RWPE2 (cell line): ENCODE results near the gene TKFC.

ENCODE experiments used
- ATAC-seq: fragments of 200-7000 bp; cut with Tn5 transposase; 3 replicates; pipeline ENCODE4 v1.9.1; 2021; ENCODE audit warnings: low read depth
- DNase-seq: peaks from one replicate; pipeline ENCODE4 v3.0.0-alpha.2; 2020; ENCODE audit warnings: low spot score
- H3K27ac ChIP-seq: fragments of 450-650 bp; 2 replicates; pipeline ENCODE4 v1.5.1; 2017; ENCODE audit warnings: mild to moderate bottlenecking; ENCODE audit not compliant: poor library complexity, severe bottlenecking
- H3K27me3 ChIP-seq: fragments of 250-450 bp; sonication (Bioruptor Pico); 2 replicates; pipeline ENCODE4 v1.5.1; 2021; ENCODE audit warnings: mild to moderate bottlenecking, moderate library complexity; ENCODE audit not compliant: insufficient read depth, poor library complexity, severe bottlenecking
- H3K36me3 ChIP-seq: fragments of 250-450 bp; sonication (Bioruptor Pico); 2 replicates; pipeline ENCODE4 v1.5.1; 2020; ENCODE audit warnings: low read depth, mild to moderate bottlenecking, moderate library complexity
- H3K4me1 ChIP-seq: fragments of 250-450 bp; sonication (Bioruptor Pico); 2 replicates; pipeline ENCODE4 v1.5.1; 2021; ENCODE audit warnings: mild to moderate bottlenecking, moderate library complexity; ENCODE audit not compliant: insufficient read depth, poor library complexity, severe bottlenecking
- H3K4me3 ChIP-seq: fragments of 250-450 bp; sonication (Bioruptor Pico); 2 replicates; pipeline ENCODE4 v1.5.1; 2021; ENCODE audit warnings: mild to moderate bottlenecking, moderate library complexity; ENCODE audit not compliant: severe bottlenecking
- H3K9me3 ChIP-seq: fragments of 250-450 bp; sonication (Bioruptor Pico); 2 replicates; pipeline ENCODE4 v1.5.1; 2021; ENCODE audit warnings: mild to moderate bottlenecking, moderate library complexity; ENCODE audit not compliant: severe bottlenecking
- CTCF ChIP-seq: fragments of 450-650 bp; IDR thresholded peaks from one replicate; pipeline ENCODE4 v1.5.1; 2017; ENCODE audit warnings: mild to moderate bottlenecking, moderate library complexity; ENCODE audit not compliant: poor library complexity, severe bottlenecking

The TKFC gene

GRCh38 chr11:61305417-61305816, 27.6 kb upstream of the TKFC start:
- Histone ChIP-seq H3K4me3 (no peak overlapping the region), H3K27me3 (no peaks in the 10 kb centered on the region), H3K36me3 (peaks cover 94% of the 10 kb centered on the region), H3K9me3 (no peaks in the 10 kb centered on the region), H3K4me1 (no peaks in the 10 kb centered on the region), H3K27ac (no peak overlapping the region)
- no peak for TF ChIP-seq CTCF
- DNase-seq (no peak), ATAC-seq (no peak)

GRCh38 chr11:61306221-61306620, 26.8 kb upstream of the TKFC start:
- no peak overlapping the region for H3K27ac ChIP-seq
- H3K4me3 ChIP-seq, result no peak overlapping the region
- no peaks in the 10 kb centered on the region for H3K4me1 ChIP-seq
- no peaks in the 10 kb centered on the region for H3K9me3 ChIP-seq
- no peaks in the 10 kb centered on the region for H3K27me3 ChIP-seq
- TF ChIP-seq CTCF, result no peak
- peaks cover 95% of the 10 kb centered on the region for H3K36me3 ChIP-seq
- no peak for DNase-seq
- ATAC-seq, result no peak

GRCh38 chr11:61307354-61307753, 25.7 kb upstream of the TKFC start:
- no peaks in the 10 kb centered on the region for H3K4me1 ChIP-seq
- ATAC-seq, result no peak
- H3K4me3 ChIP-seq, result no peak overlapping the region
- no peak overlapping the region for H3K27ac ChIP-seq
- TF ChIP-seq CTCF, result no peak
- peaks cover 95% of the 10 kb centered on the region for H3K36me3 ChIP-seq
- no peak for DNase-seq
- no peaks in the 10 kb centered on the region for H3K9me3 ChIP-seq
- H3K27me3 ChIP-seq, result no peaks in the 10 kb centered on the region

- no peak for ATAC-seq
These were observed 23.9 kb upstream of the TKFC start for GRCh38 chr11:61309141-61309540.

GRCh38 chr11:61309739-61310138, 23.3 kb upstream of the TKFC start:
- Histone ChIP-seq H3K9me3 (no peaks in the 10 kb centered on the region), H3K27ac (no peak overlapping the region), H3K36me3 (peaks cover 99% of the 10 kb centered on the region), H3K4me3 (no peak overlapping the region), H3K4me1 (no peaks in the 10 kb centered on the region), H3K27me3 (no peaks in the 10 kb centered on the region)
- ATAC-seq, result no peak
- DNase-seq, result no peak
- TF ChIP-seq CTCF, result no peak

More at GRCh38 chr11:61309141-61309540, 23.9 kb upstream of the TKFC start:
- Histone ChIP-seq H3K4me3 (no peak overlapping the region), H3K4me1 (no peaks in the 10 kb centered on the region), H3K9me3 (no peaks in the 10 kb centered on the region), H3K27me3 (no peaks in the 10 kb centered on the region), H3K36me3 (peaks cover 96% of the 10 kb centered on the region), H3K27ac (no peak overlapping the region)
- no peak for TF ChIP-seq CTCF
- DNase-seq, result no peak
